DMS114 treated with DMSO at 0.1 percent for 48 hours (cell line): ENCODE data around the gene BMAL1.

ENCODE experiments used
- DNase-seq: peaks from one replicate; lab custom pipeline; 2025; ENCODE audit not compliant: unreplicated experiment; lab: John Stamatoyannopoulos, UW

BMAL1 gene

DNA sequence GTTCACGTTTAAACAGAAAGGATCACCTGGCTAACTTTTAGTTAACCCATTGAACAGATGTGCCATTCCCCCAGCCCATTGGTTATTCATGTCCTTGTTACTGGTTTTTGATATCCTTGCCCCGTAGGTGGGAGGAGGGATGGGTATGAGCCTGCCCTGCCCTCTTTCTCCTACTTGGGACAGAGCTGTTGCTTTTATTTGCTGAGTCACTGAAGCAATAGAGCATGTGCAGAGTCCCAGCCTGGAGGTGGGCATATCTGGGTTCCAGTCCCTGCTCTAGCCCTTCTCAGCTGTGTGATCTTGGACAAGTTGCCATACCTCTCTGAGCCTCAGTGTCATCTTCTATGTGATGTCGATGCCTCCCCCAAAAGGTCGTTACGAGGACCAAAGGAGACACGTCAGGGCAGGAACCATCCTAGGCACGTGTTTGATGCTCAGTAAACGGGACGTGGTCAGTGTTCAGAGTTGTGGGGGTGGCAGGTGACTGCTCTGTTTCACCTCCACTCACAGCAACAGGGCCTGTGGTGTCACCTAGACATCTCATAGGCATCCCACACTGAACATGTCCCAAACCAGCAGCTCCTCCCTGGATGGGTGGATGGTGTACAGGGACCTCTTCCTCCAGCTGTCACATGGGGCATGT, 61.0 kb downstream of the BMAL1 start:
- DNase-seq, result no peak

DNA sequence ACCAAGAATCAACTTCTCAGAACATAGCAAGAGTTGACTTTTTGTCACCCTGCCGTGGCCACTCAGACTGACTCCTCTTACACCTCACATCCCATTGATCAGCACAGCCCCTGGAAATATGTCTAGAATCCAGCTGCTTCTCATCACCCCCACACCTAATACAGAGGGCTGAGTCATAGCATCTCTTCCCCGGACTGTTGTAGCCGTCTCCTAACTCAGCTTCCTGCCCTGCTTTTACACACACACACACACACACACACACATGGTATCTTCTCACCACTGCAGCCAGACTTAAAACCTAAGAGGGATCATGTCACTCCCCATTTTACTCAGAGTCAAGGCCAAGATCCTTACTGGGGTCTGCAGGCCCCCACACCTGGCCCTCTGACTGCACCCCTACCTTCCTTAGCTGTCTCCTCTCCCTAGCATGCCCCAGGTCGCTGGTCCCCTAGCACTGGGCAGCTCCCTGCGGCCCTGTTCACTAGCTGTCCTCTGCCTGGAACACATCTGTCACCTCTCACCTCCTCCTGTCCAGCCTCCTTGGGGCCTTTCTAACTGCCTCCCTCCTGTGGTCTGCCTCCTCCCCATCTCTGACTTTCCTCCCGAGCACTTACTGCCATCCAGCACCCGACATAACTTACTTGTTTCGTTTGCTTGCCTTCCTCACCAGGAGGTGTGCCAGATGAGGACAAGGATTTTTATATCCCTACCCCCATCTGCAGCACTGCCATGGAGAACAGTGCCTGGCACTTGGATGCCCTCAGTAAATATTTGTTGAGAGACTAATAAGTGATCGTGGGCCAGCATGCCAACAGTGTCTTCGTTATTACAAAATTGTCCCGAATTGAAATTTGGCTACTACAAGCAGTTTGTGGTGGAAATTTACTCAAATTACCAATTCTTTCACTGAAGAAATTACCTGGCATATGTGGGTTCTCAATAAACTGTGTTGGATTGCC, 61.9 kb downstream of the BMAL1 start:
- no peak for DNase-seq

DNA sequence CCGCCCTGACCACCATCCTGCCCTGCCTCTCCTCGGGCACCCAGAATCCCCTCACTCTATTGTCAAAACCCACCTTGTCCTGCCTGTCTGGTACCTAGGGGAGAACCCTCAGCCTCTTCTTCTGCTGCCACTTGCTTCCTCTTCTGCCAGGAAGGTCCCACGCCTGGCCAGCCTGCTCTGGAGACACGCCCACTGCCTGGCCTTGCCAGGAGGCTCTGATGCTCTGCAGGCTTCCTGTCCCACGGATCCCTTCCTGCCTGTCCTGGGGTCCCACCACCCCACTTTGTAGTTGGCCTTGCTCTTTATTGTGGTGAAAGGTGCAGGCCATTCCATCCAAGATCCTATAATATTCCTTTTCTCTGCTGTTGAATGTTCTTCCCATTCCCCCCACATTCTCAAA, 63.4 kb downstream of the BMAL1 start:
- no peak for DNase-seq

DNA sequence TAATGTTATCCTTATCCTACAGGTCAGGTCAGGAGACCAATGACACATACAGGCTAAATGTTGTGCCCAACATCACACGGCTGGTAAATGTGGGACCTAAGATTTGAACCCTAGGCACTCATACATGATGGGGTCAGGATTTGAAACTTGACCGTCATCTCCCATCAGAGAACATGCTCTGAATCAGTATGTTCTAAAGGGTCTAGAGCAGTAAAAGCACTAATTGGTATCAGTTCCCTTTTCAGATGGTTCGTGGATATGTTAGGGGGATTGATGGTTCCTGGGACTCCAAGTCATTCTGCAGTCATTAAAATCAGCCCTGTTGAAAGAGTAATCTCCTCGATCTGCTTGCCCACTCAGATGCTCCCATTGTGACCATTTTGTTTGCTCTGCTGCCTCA, 65.5 kb downstream of the BMAL1 start:
- DNase-seq, result no peak

DNA sequence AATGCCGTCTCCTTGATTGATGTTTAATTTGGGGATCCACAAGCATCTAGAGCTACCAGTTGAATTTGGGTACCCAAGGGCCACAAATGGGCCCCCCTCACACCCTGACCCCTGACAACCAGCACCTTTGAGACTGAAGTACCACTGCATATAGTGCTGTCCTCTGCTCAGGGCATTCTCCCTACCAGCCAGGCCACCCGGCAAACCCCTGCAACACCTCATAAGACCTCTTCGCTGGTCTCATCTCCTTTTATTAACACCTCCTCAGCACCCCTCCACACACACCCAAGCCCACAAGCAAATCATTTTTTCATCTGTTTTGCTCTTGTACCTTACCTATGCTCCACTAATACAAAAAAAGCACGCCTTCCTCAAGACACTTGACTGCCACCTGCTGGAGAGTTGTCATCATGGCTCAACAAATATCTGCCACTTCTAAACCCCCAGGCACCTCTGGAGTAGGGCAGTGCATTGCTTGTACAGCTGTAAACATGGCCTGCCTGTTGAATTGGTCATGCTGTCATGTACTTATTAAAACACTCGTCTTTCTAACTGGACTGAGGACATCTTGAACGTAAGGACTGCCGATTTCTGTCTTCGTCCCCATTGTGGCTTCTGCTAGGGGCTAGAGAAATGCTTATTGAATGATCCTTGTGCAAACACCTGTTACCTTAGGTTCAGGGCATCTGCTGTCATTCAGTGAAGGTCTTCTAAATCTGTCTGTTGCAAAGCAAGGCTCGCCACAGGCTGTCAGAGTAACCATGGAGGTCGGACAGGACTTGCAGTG, 66.5 kb downstream of the BMAL1 start:
- peak; percentile 13 for DNase-seq

DNA sequence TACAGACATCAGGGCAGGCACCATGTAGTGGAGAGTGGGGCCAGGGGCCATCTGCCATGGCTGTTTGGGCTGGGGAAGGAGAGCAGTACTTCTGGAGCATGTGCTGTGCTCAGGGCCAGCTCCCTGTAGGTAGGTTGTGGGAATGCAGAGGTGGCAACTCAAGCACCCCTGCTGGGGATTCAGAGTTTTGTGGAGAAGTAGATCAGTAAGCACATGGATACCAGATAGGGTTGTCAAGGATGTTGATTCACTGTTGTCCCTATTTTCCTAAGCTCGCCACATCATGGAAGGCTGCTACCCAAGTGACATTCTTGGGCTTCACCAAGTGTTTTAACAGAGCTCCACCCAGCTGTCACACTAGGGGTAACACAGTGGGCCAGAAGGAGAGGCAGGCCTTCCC, 67.2 kb downstream of the BMAL1 start:
- no peak for DNase-seq

DNA sequence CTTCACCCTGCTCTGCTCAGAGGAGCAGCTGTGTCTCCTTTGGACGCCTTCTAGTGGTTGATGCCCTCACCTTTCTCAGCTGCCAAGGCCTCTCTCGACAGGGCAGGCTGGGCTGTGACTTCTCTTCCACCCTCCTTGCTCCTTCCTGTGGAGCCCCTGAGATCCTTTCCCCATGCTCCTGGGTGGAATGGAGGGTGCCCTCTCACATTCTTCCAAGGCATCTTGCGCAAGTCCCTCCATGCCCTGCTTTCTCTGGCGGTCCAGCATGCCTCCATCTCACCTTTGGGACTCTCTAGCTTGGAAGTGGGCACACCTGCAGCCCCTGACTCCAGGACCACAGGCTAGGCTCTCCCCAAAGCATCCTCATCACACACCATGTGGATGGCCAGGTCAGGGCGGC, 68.9 kb downstream of the BMAL1 start:
- DNase-seq, result no peak

DNA sequence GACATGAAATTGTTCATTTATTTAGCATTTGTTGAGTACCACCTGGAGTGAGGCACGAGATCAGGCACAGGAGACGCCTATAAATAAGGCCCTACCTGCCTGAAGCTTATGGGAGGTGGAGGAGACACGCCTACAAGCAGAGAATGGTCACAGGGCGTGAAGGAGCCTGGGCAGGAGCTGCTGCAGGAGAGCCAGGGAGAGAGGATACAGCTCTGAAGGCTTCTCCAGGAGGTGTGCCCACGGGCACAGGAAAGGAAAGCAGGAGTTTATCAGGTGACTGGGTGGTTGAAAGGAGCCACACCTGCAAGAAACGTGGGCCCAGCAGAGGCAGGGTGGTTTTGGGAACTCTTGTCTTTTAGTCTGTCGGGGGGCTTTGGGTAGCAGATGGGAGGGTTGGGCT, 70.3 kb downstream of the BMAL1 start:
- no peak for DNase-seq

DNA sequence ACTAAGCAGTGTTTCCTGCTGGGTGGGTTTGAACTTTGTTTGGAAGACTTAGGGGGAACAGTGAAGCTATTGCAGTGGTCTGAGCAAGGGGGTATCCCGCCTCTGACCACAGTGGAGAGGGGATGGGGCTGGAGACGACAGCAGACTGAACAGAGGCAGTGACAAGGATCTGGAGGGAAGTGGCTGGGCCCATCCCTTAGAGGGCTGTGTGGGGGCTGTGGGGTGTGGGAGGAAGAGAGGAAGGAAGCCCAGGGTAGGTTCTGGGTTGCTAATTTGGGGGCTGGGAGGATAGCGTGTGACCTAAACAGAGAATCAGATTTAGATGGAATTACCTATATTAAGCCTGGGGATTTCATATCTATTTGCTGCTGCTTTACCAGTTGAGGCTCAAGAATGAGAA, 70.7 kb downstream of the BMAL1 start:
- DNase-seq, result no peak

DNA sequence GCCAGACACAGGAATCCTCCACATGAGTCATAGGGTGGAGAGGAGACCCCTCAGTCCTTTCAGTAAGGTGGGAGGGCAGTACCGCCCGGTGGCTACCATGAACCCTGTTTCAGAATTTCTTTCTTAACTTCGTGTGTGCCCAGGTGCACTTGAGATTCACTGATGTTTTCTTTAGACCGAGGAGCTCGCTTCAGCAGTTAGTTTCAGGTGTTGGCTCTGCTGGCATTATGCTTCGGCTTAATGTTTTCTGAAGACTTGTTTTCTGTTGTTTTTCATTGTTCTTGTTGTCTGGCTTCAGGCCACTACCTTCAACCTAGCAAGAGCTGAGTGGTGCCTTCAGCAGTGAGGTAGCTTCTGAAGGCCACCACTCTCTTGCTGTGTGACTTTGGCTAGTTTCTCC, 71.5 kb downstream of the BMAL1 start:
- DNase-seq, result no peak

DNA sequence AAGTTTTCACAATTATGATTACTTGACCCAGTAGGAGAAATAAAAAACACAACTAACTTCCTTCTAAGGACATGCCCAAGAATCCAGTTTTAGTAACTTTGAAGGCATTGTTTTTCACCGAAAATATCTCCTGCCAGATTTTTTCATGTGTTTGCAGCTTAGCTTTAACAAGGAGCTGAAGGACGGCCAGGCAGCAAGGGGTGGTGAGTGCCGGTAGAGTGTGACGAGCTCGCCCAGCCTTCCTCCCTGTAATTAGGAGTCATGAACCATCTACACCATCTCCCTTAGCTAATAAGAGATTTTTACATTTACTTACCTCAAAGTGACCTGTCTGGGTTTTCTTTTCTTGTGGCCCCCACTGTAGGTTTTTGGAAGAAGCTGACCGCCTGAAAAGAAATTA, 72.0 kb downstream of the BMAL1 start:
- no peak for DNase-seq

DNA sequence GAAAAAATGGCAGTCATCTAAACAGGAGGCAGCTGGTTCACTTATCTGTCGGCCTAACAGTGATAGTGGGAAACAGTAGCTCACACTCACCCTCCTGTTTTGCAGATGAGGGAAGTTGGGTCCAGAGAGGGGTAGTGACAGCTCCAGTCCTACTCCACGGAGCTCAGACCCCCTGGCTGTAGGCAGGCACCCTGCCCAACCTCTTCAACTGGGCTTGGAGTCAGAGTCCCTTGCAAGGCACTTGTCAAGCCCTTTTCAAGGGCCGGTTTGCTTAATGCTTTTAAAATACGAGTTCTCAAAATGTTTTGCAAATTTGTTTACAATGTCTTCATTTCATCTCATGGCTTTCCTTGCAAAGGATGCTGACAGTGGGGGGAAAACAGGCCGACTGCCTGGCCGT, 75.1 kb downstream of the BMAL1 start:
- no peak for DNase-seq

DNA sequence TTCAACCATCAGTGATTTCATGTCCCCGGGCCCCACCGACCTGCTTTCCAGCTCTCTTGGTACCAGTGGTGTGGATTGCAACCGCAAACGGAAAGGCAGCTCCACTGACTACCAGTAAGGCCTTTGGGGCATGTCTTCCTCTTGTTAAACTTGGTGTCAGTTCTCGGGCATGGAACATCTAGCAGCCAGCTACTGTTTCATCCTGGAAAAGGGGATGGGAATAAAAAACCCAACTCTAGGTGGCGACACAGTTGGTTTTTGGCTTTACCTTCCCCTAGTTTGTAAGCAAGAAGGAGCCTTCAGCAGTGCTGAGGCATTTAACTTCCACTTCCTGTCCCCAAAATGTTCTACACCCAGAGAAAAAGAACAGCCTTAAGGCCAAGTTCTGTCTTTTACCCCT, 76.7 kb downstream of the BMAL1 start:
- DNase-seq, result no peak

DNA sequence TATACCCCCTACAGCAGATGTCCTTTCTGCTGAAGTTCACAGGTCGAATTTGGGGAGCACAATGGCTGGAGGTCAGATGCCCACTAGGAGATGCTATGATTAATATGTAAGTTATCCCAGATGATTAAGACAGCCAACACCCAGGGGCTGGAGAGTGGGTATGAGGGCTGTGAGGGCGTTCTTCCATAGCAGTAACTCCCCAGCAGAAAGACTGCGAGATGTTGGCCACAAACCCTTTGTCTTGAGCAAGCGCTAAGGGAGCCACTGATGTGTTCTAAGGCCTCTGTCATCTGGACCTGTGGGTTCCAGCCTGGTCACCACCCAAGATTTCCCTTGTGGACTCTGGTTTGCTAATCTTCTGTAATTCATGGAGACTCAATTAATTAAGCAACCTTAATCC, 77.6 kb downstream of the BMAL1 start:
- DNase-seq, result no peak

DNA sequence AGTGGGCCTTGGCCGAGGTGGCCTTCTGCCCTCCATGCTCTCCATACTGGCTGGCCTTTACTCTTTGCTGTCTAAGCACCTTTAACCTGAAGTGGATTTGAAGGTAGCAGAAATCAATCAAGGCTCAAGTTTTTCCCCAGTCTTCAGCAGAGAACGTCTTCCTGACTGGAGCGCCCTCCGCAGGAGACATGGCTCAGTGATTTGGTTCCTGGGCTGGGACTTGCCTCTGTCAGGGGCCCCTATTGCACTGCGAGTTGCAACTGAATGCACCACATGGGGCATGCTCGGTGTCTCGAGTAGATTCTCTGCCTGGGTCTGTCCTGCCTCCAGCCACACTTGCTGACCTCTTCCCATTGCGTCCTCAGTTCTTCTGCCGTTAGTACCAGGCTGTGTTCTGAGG, 79.6 kb downstream of the BMAL1 start:
- no peak for DNase-seq

DNA sequence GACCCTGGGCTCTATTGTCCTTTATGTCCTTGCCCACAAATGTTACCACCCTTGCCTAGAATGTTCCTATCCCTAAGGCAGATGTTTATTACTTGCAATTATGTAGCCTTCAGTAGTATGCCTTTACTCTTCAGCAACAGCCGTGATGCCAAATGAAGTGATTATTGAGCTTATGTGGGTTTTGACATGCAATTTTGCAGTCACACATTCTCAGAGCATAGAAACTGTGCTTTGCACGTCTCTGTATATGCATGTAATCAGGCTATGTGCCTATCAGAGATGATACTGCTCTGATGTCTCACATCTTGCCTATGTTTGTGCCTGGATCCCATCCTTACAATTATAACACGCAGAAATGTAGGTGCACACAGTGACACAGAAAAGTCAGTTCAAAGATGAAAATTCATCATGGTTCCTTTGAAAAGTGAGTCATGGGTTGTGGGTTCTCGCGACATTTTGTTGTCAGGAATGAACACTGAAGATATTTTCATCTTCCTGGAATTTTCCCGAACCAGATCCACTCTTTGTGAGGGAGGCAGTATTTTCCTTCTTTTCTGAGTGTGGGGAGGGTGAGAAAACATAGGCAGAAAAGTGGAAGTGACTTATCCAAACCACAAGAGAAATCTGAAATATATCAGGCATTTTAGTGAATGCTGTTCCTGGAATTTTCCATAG, 81.1 kb downstream of the BMAL1 start:
- DNase-seq, result no peak

DNA sequence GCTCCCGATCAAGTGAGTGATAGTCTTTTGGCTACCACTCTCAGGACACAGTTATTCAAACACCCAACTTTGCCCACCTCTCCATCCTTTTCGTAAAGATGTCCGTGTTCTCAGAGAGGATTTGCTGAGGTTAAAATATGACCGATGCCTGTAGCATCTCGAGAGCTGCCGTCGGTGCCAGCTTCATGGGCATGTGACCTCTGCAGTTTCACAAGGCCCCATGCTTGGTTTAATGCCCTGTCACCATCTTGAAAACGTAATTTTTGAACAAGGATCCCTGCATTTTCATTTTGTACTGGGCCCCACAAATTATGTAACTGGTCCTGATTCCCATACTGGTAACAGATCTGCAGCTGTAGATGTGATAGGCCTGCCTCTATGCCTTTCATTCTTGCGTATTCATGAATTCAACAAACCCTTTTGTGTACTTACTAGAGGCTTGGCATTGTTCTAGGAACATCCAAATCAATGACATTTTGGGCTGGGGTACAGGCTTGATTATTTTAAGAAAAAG, 85.1 kb downstream of the BMAL1 start:
- DNase-seq, result no peak

DNA sequence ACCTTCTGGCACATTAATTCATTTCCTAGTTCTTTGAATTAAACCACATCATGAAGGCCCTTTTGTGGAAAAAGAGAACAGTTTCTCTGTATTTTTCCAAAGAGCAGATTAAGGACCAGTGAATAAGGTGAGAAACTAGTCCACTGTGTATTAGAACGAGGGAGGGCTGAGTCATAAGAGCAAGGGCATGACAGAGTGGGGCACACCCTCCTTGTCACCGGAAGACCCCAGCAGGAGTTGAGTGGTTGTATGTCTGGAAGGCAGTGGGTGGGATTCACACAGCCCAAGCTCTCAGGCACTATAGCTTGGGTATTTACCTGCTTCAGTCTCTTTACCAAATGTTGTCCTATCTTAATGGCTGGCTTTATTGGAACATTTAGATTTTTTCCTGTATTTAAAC, 86.8 kb downstream of the BMAL1 start:
- no peak for DNase-seq

DNA sequence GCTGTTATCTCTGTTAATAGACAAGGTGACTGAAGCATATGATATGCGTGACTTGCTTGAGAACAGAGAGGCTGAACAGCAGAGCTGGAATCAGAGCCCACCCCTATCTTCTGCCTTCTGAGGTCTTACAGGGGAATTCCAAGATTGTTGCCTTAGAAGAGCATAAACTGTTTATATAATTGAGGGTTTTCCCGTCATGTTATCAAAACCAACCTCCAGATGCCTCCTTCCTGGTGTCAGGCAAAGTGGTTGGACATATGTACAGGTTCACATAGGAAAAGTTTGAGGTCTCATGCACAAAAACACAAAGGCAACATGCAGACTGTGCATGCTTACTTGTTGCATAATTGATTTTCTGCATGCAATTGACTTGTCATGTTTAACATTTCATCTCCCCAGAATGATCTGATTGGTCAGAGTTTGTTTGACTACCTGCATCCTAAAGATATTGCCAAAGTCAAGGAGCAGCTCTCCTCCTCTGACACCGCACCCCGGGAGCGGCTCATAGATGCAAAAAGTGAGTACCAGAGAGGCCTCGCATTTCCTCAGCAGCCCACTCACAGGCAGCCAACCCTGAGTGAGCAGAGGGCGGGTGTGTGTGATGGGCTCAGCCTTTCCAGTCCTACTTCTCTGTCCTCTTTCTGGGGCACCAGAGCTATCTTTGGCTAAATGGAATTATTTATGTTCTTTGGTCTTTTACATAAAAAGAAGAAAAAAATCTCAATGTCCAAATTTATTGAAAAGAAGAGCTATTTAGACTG, 88.9 kb downstream of the BMAL1 start:
- DNase-seq, result no peak

DNA sequence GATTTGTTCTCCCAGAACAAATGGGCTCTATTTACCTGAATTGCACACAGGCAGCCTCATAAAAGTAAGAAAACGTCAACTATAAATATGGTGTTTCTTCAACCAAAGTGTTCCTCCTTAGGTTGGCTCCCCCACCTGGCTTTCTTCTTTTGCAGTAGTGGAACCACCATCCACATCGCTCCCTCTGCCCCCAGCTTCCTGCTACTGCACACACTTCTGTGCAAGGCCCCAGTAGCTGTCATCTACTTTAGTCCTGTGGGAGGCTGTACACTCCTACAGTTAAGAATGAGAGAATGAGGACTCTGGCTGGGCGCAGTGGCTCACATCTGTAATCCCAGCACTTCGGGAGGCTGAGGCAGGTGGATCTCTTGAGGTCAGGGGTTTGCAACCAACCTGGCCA, 89.5 kb downstream of the BMAL1 start:
- DNase-seq, result no peak
